ENCODE data around the gene ACAP2. TPM values are rescaled to one million over a fixed set of nuclear protein-coding genes. Genes with fewer than 3 reads are reported as not detected.

The ACAP2 gene
- polyA plus RNA-seq, 1 donor from 2014 or later = 88.7 TPM

DNA sequence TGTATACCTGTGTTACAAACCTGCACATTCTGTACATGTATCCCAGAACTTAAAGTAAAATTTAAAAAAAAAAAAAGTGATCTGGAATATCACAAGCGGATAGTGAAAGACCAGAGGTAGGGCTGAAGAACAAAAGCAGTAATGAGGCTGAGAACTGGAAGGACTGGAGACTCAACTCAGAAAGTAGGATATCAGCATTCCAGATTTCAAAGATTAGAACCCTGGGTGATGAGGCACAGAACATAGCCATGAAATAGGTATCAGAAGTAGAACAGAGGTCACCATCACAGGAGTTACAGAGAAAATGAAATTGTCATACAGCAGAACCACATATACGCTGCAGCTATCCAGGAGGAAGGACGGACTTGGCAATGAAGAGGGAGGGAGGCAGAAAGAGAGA is 56.1 kb downstream of the ACAP2 start:
- Histone ChIP-seq H3K27me3 (ENCODE audit: insufficient read depth, low read depth, low read length) (no peaks in the 10 kb centered on the region), H3K9me3 (ENCODE audit: low read length) (no peaks in the 10 kb centered on the region), H3K79me2 (replicated peaks; ENCODE audit: insufficient read depth, low read length) (no peaks in the 10 kb centered on the region), H4K20me1 (ENCODE audit: insufficient read depth) (no peaks in the 10 kb centered on the region), H3K9me2 (ENCODE audit: insufficient read depth, low read length) (no peaks in the 10 kb centered on the region), H3K4me3 (ENCODE audit: low read length) (no peak overlapping the region), H3K36me3 (ENCODE audit: insufficient read depth, low read length) (no peaks in the 10 kb centered on the region), H2AFZ (ENCODE audit: low read depth, low read length) (no peak overlapping the region), H3K9ac (ENCODE audit: low read length) (no peak overlapping the region), H3K4me2 (ENCODE audit: low read length) (no peak overlapping the region), H3K27ac (ENCODE audit: low read length) (no peak overlapping the region), H3F3A (ENCODE audit: insufficient read depth, low read length, poor library complexity, severe bottlenecking) (no peaks in the 10 kb centered on the region)
- TF ChIP-seq EP300 (conservative IDR thresholded peaks at IDR 0.05; ENCODE audit: poor library complexity, severe bottlenecking) = no peak
- no peak for TF ChIP-seq POLR2AphosphoS5 (IDR thresholded peaks at IDR 0.05)
- TF ChIP-seq EZH2 (IDR thresholded peaks at IDR 0.05; ENCODE audit: borderline replicate concordance, insufficient read depth, low read length, poor library complexity, severe bottlenecking) = no peak
- no peak for TF ChIP-seq TAF1 (IDR thresholded peaks at IDR 0.05; ENCODE audit: low read depth)
- no peak for TF ChIP-seq SMC3 (conservative IDR thresholded peaks at IDR 0.05; ENCODE audit: poor library complexity)
- no peak for TF ChIP-seq MXI1 (conservative IDR thresholded peaks at IDR 0.05; ENCODE audit: poor library complexity, severe bottlenecking)
- no peak for TF ChIP-seq RAD21 (conservative IDR thresholded peaks at IDR 0.05)
- TF ChIP-seq, protein P1, sequence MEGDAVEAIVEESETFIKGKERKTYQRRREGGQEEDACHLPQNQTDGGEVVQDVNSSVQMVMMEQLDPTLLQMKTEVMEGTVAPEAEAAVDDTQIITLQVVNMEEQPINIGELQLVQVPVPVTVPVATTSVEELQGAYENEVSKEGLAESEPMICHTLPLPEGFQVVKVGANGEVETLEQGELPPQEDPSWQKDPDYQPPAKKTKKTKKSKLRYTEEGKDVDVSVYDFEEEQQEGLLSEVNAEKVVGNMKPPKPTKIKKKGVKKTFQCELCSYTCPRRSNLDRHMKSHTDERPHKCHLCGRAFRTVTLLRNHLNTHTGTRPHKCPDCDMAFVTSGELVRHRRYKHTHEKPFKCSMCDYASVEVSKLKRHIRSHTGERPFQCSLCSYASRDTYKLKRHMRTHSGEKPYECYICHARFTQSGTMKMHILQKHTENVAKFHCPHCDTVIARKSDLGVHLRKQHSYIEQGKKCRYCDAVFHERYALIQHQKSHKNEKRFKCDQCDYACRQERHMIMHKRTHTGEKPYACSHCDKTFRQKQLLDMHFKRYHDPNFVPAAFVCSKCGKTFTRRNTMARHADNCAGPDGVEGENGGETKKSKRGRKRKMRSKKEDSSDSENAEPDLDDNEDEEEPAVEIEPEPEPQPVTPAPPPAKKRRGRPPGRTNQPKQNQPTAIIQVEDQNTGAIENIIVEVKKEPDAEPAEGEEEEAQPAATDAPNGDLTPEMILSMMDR (IDR thresholded peaks at IDR 0.05; ENCODE audit: poor library complexity, severe bottlenecking) = no peak

- H3K9me3 ChIP-seq (ENCODE audit: low read length) = no peaks in the 10 kb centered on the region
- no peak overlapping the region for H3K4me2 ChIP-seq (ENCODE audit: low read length)
- no peak overlapping the region for H3K27ac ChIP-seq (ENCODE audit: low read length)
These were observed 57.3 kb downstream of the ACAP2 start for GRCh38 chr3:195385526-195385925.

More at GRCh38 chr3:195385526-195385925, 57.3 kb downstream of the ACAP2 start:
- no peaks in the 10 kb centered on the region for H3K27me3 ChIP-seq (ENCODE audit: insufficient read depth, low read depth, low read length)
- no peaks in the 10 kb centered on the region for H3K79me2 ChIP-seq (replicated peaks; ENCODE audit: insufficient read depth, low read length)
- H2AFZ ChIP-seq (ENCODE audit: low read depth, low read length) = no peak overlapping the region
- no peaks in the 10 kb centered on the region for H3F3A ChIP-seq (ENCODE audit: insufficient read depth, low read length, poor library complexity, severe bottlenecking)
- no peaks in the 10 kb centered on the region for H3K9me2 ChIP-seq (ENCODE audit: insufficient read depth, low read length)
- no peaks in the 10 kb centered on the region for H3K36me3 ChIP-seq (ENCODE audit: insufficient read depth, low read length)
- H3K4me3 ChIP-seq (ENCODE audit: low read length) = no peak overlapping the region
- no peak overlapping the region for H3K9ac ChIP-seq (ENCODE audit: low read length)
- TF ChIP-seq REST (IDR thresholded peaks at IDR 0.05; ENCODE audit: borderline replicate concordance) (no peak), POLR2AphosphoS5 (IDR thresholded peaks at IDR 0.05) (no peak), EZH2 (IDR thresholded peaks at IDR 0.05; ENCODE audit: borderline replicate concordance, insufficient read depth, low read length, poor library complexity, severe bottlenecking) (no peak), EP300 (conservative IDR thresholded peaks at IDR 0.05; ENCODE audit: poor library complexity, severe bottlenecking) (no peak), TAF1 (IDR thresholded peaks at IDR 0.05; ENCODE audit: low read depth) (no peak), MXI1 (conservative IDR thresholded peaks at IDR 0.05; ENCODE audit: poor library complexity, severe bottlenecking) (no peak), RAD21 (conservative IDR thresholded peaks at IDR 0.05) (no peak)
- TF ChIP-seq, protein P1 (IDR thresholded peaks at IDR 0.05; ENCODE audit: poor library complexity, severe bottlenecking) = no peak
- no peaks in the 10 kb centered on the region for H4K20me1 ChIP-seq (ENCODE audit: insufficient read depth)
